Measurements from ENCODE around the gene SLC30A2.

Gene SLC30A2

GRCh38 chr1:26044971-26045721 lies 772 bp downstream of the SLC30A2 start:
- no peak overlapping the region for H3K4me3 ChIP-seq (ENCODE audit: low read depth, low read length)
- no peak for DNase-seq (ENCODE audit: low read depth)

- no peak overlapping the region for H3K4me3 ChIP-seq (ENCODE audit: low read depth, low read length)
- no peak for DNase-seq (ENCODE audit: low read depth)
Observed at GRCh38 chr1:26044414-26044813, 1.5 kb downstream of the SLC30A2 start.

- no peak overlapping the region for H3K4me3 ChIP-seq (ENCODE audit: low read depth, low read length)
- no peak for DNase-seq (ENCODE audit: low read depth)
Observed at GRCh38 chr1:26043765-26044164, 2.2 kb downstream of the SLC30A2 start.

GRCh38 chr1:26041978-26042377 lies 3.9 kb downstream of the SLC30A2 start:
- no peak for DNase-seq (ENCODE audit: low read depth)
- H3K4me3 ChIP-seq (ENCODE audit: low read depth, low read length), result no peak overlapping the region

GRCh38 chr1:26041401-26041800 lies 4.5 kb downstream of the SLC30A2 start:
- no peak for DNase-seq (ENCODE audit: low read depth)
- no peak overlapping the region for H3K4me3 ChIP-seq (ENCODE audit: low read depth, low read length)

GRCh38 chr1:26038904-26039303 lies 7.0 kb downstream of the SLC30A2 start:
- H3K4me3 ChIP-seq (ENCODE audit: low read depth, low read length), result no peak overlapping the region
- DNase-seq (ENCODE audit: low read depth), result no peak

DNA sequence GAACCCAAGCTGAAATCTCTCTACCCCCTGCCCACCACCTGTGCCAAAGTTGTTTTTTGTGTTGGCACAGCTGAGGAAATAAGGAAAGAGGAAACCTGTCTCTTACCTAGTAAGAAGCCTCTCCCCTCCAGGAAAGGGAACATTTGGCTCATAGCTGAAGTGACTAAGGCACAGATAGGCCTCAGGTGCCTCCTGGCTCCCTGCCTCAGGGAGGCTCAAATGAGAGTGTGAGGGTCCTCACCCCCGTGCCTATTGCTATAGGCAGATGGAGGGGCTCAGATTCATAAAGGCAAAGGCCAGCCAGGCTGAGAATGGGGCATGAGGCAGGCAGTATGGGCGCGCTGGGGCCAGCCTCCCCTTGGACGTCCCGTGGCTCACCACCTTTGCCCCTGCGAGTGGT lies 7.4 kb downstream of the SLC30A2 start:
- DNase-seq (ENCODE audit: low read depth), result no peak
- H3K4me3 ChIP-seq (ENCODE audit: low read depth, low read length), result no peak overlapping the region

- no peak for DNase-seq (ENCODE audit: low read depth)
- no peak overlapping the region for H3K4me3 ChIP-seq (ENCODE audit: low read depth, low read length)
Observed at GRCh38 chr1:26037904-26038303, 8.0 kb downstream of the SLC30A2 start.

DNA sequence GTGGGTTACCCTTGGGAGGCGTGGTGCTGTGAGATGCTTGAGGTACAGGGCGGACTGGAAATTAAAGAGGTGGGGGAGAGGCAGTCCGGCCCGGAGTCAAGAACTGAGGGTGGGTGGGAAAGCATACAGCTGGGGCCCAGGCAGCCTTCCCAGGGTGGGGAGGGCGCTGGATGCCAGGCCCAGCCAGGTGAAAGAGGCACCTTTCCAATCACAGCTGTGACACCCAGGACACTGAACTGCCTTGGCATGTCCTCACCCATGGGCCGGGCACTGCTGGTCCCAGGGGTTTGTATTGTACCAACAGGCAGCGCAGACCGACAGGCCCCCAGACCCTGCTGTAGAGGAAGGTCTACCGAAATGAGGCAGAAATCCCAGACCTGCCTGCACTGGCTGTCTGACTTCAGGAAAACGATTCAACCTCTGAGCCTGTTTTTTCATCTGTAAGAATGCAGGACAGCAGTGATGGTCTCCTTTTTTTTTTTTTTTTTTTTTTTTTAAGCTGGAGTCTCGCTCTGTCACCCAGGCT lies 9.1 kb downstream of the SLC30A2 start:
- no peak overlapping the region for H3K4me3 ChIP-seq (ENCODE audit: low read depth, low read length)
- DNase-seq (ENCODE audit: low read depth), result no peak

DNA sequence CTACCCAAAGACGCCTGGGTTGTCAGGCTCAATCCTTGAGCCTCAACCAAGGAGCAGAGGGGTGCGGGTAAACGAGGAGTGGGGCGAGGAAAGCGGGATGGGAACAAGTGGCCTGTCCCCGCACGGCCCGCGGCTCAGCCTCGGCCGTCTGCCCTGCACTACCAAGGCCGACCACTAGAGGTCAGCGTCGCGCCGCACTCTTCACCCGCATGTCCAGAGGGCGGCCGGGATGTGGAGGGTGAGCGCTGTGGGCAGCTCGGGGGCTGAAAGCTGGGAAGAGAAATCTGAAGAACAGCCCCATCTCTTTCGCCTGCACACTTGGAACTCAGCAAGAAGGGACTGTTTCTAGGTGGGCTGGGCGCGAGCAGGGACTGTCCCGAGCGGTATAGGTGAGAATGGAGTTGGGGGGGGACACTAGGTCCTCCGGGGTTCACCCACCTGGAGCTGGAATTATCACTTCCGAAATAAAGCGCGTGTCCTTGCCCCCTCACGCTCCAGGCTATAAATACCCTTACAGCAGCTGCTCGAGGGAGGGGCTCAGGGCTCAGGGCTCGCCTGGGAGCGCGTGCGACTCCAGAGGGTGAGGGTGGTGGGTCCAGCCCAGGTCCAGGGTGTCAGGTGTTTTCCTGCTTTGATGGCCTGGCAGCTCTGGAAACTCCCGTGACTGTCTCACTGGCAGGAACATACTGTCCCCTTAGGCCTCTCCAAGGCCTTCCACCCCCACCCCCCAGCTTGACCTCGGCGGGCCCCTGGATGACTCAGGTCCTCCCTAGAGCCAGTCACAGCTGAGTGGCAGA lies 9.8 kb downstream of the SLC30A2 start:
- peak overlapping the region; percentile 93 for H3K4me3 ChIP-seq (ENCODE audit: low read depth, low read length)
- no peak for DNase-seq (ENCODE audit: low read depth)

DNA sequence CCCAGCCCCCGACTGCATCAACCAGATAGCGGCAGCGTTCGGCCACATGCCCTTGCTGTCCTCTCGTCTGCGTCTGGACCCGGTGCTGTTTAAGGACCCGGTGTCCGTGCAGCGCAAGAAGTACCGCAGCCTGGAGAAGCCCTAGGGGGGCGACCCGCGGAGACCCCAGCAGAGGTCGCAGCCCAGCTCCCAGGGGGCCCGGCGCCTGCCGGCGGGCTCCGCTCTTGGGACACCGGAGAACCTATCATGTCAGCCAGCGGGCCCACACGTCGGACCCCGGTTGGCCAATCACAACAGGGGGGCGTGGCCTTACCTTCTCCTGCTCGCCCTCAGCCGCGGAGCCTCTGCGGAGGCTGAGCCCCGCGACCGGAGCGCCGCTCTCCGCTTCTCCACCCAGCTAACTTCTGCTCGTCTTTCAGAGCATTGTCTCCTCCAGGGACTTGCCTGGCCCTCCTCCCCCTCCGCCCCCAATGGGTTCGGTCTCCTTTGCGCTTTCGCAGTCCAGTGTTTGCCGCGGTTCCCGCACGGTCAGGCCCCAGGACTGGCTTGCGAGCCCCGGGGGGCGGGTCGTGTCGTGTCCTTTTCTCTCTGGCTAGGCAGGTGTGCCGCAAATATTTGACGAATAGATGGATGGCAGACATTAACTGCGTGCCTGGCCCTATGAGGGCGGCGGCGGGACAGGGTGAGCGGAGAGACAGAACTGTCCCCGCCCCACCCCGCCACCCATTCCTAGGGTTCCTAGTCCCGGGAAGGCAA lies 10.5 kb downstream of the SLC30A2 start:
- peak overlapping the region; percentile 93 for H3K4me3 ChIP-seq (ENCODE audit: low read depth, low read length)
- peak; percentile 69 for DNase-seq (ENCODE audit: low read depth)

DNA sequence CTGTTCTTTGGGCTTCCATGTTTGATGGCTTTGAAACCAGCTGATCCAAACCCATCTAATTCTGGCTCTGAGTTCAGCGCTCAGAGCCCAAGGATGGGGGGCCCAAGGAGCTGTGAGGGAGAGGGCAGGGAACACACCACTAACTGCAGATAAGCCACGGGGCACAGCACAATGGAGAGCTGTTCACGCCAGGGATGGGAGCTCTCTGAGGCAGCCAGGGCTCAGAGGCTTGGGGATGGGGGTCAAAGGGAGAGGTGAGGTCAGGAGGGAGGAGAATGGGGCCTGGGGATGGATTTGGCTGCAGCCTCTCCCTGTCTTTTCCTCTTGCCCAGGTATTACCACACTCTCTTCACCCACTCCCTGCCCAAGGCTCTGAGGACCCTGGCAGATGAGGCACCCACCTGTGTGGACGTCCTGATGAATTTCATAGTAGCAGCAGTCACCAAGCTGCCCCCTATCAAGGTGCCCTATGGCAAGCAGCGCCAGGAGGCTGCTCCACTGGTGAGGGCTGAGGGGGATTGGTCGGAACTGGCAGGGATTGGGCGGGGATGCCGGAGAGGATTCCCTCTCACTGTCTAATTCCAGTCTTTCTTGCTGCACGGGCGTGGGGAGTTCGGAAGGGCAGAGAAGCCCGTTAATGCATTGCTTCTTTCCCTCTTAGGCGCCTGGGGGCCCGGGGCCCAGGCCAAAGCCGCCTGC lies 11.3 kb downstream of the SLC30A2 start:
- no peak for DNase-seq (ENCODE audit: low read depth)
- H3K4me3 ChIP-seq (ENCODE audit: low read depth, low read length), result peak overlapping the region; percentile 93

DNA sequence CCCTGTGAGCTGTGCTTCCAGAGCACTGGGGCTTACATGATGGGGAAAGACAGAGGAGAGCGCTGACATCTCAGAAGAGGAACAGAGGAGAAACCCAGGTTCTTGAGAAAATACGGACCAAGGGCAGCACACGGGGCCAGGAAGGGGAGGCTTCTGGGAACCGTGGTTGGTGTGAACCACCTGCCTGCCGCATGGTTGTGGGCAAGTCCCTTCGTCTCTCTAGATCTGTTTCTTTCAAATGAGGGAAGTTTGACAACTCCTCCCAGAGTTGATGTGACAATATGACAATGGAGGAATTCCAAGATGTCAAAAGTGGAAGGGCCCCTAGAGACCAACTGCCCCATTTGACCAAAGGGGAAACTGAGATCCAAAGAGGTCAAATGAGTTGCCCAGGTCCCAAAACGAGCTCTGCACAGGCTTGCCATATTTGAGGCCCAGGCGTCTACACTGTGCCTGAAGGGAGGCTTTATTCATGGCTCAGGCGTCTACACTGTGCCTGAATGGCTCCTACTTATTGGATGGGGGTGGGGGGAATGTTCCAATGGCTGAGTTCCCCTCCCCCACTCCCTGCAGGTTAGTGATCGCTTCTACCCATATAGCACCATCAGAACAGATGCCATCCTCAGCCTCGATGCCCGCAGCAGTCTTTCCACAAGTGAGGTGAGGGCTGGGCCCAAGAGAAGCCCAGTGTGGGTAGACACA lies 13.1 kb downstream of the SLC30A2 start:
- no peak for DNase-seq (ENCODE audit: low read depth)
- H3K4me3 ChIP-seq (ENCODE audit: low read depth, low read length), result no peak overlapping the region

DNA sequence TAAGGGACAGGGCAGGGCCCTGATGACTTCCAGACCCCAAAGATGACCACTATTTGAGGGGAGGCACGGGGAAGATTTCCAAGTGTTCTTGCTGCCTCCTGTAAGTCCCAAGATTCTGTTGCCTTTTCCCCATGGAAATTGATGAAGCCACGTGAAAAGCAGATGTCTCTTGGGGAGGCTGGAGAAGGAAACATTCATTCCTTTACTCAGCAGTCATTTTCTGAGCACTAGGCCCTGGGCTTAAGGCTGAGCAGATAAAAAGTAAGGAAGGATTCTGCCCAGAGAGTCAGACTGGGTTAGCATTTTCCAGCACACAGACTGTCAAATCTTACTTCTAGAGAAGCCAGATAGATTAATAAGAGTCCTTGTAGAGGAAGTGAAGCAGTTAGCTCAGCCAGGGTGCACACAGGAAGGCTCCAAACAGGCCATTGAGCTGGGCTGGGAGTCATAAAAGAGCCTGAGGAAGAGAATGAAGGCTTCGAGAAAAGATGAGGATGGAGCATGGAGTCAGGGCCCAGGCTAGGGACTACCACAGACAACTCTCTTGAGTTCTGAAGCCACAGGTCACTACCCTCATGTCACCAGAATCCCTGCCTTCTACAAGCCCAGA lies 14.2 kb downstream of the SLC30A2 start:
- no peak for DNase-seq (ENCODE audit: low read depth)

DNA sequence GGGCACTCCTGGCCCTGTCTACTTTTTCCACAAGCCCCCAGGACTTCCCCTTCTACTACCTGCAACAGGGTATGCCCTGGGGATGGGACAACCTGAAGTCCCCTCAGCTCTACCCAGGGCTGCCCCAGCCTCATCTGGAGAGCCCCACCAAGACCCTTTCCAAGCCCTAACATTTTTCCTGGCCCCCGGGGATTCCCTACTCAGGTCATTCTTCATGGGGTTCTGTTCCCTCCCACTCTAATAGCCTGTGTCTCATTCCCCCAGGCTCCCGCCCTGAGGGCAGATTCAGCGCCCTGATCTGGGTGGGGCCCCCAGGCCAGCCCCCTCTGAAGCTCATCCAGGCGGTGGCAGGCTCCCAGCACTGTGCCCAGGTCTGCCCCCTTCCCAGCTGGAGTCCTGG lies 14.7 kb downstream of the SLC30A2 start:
- DNase-seq (ENCODE audit: low read depth), result no peak
- H3K4me3 ChIP-seq (ENCODE audit: low read depth, low read length), result no peak overlapping the region

More for the DNA sequence above, 14.2 kb downstream of the SLC30A2 start:
- no peak overlapping the region for H3K4me3 ChIP-seq (ENCODE audit: low read depth, low read length)

- DNase-seq (ENCODE audit: low read depth), result no peak
- no peak overlapping the region for H3K4me3 ChIP-seq (ENCODE audit: low read depth, low read length)
Observed at GRCh38 chr1:26029864-26030481, 15.9 kb downstream of the SLC30A2 start.

DNA sequence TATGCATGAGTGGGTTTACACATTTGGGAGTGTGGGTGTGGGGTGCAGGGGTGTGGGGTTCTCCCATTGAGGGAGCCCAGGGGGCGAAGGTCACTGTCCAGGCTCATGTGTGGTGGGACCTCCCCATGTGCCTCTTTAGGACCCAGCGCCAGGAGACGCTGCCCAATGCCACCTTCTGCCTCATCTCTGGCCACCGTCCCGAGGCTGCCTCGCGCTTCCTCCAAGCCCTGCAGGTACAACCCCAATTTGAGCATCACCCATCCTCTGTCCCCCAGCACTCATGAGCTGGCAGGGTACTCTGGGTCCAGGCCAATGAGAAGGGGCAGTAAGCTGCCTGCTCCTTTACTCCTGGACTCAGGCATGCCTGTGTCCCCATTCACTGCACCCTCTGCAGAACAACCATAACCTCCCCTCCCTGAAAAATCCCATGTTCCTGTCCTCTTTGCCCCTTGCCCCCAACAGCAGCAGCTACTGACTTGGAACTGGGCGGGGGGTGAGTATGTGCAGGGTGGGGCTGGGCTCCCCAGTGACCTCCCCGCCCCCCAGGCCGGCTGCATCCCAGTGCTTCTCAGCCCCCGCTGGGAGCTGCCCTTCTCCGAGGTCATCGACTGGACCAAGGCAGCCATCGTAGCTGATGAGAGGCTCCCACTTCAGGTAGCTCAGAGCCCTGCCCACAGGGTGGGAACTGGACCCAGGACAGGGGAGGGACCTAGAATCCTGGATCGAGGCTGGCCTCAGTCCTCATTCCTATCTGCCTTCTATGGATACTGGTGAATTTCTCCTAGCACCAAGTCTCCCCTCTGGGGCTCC lies 16.7 kb downstream of the SLC30A2 start:
- no peak overlapping the region for H3K4me3 ChIP-seq (ENCODE audit: low read depth, low read length)
- no peak for DNase-seq (ENCODE audit: low read depth)
